HL-60/S4 (cell line): ENCODE results near the gene SLC29A2.

ENCODE experiments used
- in situ Hi-C: fragments of 300-500 bp; cut with MboI; formaldehyde crosslinking; loops from 2 replicates; pipeline ENCODE4 v1.14.3; 2022; ENCODE audit warnings: low sequenced_read_pairs

SLC29A2 gene

GRCh38 chr11:66335531-66336233 lies 35.9 kb downstream of the SLC29A2 start:
- in situ Hi-C loops, result no loop called here

DNA sequence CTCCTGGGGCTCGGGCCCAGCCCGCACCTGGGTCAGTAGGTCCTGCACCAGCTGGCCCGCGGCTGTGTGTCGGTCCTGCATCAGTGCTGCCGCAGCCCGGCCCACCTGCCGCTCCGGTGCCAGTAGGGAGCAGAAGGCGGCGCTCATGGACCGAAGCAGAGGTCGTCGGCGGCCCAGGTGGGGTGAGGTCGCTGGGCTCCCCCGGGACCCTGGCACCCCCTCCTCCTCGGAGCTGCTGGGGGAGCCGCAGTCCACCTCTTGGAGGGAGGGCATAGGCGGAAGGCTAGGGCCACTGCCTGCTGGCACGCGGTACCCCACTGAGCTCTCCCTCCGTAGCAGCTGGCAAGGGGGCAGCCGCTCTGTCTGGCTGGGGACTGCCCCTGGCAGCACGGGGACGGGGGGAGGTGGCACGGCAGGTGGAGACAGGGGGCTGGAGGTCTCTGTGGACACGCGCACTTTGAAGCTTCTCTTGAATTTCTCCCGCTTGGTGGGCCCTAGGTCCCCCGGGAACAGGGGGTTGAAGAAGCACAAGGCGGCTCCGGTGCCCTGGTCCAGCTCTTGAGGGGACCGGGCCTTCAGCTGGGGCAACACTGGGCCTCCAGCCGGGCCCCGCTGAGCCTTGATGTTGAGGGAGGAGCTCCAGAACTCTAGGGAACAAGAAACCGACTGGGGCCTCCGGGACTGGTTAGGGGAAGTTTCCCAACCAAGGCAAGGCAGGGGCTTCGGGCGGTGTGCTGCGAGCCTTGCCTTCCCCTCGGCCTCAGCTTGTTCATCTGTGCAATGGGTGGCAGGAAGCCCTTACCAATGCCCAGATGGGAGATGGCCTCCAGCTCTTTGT lies 36.7 kb downstream of the SLC29A2 start:
- in situ Hi-C loops, result no loop called here

- in situ Hi-C loops, result no loop called here
Measured at GRCh38 chr11:66333896-66334604, 37.5 kb downstream of the SLC29A2 start.

DNA sequence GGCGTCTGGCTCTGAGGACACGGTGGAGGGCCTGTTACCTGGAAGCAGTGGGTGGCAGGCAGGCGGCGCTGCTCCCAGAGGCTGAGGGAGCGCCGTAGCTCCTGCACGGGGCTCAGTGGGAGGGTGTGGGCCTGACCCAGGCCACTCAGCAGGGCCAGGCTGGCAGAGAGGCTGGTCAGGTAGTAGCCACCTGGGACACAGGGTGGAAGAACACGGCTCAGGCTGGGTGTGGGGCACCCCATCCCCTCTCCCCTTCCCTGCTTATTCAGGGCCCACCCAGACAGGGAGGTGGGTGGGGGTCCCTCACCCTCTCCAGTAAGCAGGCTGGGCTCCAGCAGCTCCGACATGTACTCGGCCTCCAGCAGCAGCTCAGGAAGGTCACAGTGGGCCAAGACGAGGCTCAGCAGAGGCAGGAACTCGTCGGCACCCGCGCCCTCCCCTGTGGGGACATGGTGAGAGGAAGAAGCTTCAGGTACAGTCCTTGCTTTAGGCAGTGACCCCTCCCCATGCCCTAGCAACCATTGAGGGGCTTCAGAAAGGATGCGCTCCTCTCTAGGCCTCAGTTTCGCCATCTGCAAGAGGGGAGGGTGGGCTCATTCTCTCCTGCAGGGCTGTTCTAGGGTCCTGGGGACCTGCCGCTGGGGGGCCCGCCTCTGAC lies 38.2 kb downstream of the SLC29A2 start:
- in situ Hi-C loops, result no loop called here

DNA sequence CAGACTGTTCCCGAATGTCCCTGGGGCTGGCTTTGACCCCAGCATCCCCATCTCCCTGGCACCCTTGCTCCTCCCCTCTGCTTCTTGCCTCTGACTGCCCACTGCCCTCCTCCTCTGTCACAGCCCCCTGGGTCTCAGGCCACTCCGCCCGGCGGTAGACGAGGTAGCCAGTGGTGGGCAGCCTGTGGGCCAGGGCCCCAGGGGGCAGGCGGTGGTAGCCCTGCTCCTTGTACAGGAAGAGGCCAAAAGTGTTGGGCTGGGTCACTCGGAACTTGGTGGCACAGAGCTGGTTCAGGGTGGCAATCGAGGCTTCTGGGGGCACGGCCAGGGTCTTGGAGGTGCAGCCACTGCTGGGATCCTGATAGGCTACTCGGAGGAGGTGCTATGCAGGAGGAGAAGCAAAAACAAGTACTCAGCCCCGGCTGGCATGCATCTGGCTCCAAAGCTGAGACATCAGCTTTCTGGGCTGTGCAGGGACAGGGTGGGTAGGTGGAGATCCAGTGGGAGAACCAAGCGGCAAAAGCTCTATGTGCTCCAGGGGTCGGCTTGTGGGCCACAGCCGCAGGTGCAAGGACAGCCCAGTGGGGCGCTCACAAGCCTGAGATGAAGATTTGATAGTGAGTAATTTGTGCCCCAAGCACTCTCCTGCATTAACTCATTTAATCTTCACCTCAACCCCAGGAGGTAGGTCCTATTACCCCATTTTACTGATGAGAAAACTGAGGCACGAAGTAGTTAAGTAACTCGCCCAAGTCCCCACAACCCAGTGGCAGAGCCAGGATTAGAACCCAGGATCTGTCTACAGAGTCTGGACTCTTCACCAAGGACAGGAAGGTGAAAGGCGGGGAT lies 39.0 kb downstream of the SLC29A2 start:
- in situ Hi-C loops, result no loop called here

DNA sequence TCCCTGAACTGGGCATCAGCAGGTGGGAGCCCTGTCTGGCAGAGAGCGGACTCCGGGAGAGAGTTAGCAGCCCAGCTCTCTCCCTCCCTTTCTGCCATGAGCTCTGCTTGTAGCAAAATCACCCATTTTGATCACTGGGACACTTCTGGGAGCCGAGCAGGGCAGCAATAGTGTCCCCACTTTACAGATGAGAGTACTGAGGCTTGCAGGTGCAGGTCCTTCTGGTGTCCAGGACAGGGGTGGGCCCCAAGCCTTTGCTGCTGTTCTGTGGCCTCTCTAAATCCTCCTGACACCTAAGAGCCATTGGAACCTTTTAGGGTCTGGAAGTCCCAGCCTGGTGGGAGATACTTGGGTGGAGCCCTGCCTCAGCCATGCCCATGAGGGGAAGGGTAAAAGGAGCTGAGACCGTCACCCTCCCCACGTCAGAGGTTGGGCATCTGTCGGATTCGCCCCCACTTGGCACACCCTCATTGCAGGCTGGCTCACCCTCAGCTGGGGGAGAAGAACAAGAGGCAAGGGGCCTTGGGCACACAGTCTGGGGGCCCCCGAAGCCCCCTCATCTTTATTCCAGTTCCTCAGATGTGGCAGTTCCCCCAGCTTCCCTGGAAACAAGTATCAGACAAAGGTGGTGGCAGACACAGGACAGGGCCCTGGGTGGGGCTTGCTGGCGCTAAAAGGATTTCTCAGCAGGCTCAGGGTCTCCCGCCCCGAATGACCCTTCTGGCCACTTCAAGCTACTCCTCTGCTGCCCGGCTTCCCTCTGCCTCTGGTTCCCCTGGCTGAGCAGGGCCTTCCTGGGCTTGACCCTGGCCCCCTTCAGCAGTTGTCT lies 39.8 kb downstream of the SLC29A2 start:
- in situ Hi-C loops, result no loop called here

- in situ Hi-C loops, result no loop called here
Measured at GRCh38 chr11:66330931-66331330, 40.6 kb downstream of the SLC29A2 start.

DNA sequence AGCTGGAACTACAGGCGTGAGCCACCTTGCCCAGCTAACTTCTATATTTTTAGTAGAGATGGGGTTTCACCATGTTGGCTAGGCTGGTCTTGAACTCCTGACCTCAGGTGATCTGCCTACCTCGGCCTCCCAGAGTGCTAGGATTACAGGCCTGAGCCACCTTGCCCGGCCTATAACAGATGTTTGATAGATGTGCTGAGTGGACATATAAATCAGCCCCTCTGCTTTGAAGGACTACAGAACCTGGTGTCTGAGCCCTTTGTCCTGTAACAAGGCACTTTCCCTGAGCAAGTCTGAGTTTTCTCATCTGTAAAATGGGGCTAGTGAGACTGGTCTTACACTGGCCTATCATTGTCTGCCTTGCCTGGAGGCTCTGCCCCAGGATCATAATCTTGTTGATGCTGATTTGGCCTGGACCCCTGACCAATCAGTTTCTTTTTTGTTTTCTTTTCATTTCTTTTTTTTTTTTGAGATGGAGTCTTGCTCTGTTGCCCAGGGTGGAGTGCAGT lies 42.3 kb downstream of the SLC29A2 start:
- in situ Hi-C loops, result no loop called here

DNA sequence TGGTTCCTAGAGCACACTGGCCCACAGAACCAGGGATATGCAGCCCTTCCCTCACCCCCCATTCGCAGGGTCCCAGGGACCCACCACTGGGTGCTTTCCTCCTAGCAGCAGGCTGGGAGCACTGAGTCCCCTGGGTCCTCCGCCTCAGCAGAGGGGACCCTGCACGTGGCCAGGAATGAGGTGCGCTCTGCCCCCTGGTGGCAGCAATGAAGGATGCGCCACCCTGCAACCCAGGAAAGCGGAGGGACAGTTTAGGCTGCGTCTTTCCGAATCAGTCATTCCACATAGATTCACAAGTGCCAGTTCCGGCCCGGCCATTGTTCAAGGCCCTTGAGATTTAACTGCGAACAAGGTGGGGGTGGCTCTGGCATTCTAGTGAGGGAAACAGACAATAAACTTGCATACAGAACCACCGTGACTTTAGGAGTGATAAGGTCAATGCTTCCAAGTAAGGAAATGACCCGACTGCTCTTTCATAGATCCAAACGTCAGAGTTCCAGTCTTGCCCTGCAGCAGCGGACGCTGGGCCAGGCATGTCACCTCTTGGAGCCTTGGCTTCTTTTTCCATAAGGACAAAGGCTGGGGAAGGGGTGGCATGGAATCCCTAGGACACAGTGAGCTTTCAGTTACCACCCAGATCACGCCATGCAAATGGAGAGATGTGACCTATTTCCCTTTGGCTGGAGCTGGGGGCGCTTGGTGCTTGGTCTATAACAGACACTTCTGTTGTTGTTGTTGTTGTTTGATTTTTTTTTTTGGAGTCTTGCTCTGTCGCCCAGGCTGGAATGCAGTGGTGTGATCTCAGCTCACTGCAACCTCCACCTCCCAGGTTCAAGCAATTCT lies 43.0 kb downstream of the SLC29A2 start:
- in situ Hi-C loops, result no loop called here

- in situ Hi-C loops, result no loop called here
Measured at GRCh38 chr11:66328031-66328301, 43.6 kb downstream of the SLC29A2 start.

GRCh38 chr11:66327171-66328030 lies 44.2 kb downstream of the SLC29A2 start:
- in situ Hi-C loops, result no loop called here

GRCh38 chr11:66326261-66327111 lies 45.1 kb downstream of the SLC29A2 start:
- in situ Hi-C loops, result no loop called here

GRCh38 chr11:66325263-66325671 lies 46.3 kb downstream of the SLC29A2 start:
- in situ Hi-C loops, result no loop called here

- in situ Hi-C loops, result no loop called here
Measured at GRCh38 chr11:66324664-66325063, 46.9 kb downstream of the SLC29A2 start.

GRCh38 chr11:66323684-66324083 lies 47.9 kb downstream of the SLC29A2 start:
- in situ Hi-C loops, result no loop called here

GRCh38 chr11:66322732-66323427 lies 48.7 kb downstream of the SLC29A2 start:
- in situ Hi-C loops, result no loop called here
